ENCODE measurements around the gene KLHL2.

DNA sequence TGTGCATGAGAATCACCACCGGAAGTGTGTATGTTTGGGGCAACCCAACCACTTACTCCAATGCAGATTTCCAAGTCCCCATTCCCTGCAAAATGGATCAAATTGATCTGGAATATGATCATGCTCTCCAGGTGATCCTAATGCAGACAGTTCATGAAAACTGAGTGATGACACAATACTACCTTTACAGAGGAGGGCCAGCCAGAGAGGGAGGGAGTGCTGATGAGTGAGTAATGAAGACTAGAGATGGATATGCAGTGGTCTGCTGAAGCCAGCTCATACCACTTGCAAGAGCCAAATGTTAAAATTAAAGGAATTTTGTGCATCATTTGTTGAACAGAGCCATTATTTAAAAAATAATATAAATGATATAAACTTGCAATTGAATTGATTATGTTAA is 161.2 kb downstream of the KLHL2 start:
- no peak for TF ChIP-seq POLR2AphosphoS5 (IDR thresholded peaks at IDR 0.05; ENCODE audit: borderline replicate concordance, low read depth, low read length)
- TF ChIP-seq EZH2 (IDR thresholded peaks at IDR 0.05), result no peak
- TF ChIP-seq FOXP2 (optimal IDR thresholded peaks at IDR 0.05; ENCODE audit: control extremely low read depth, extremely low read length, insufficient read depth), result no peak
